ENCODE data around the gene CAPN12.
"Not testable (repeated sequence)": the region's sequence is repeated elsewhere in the genome, so short reads cannot be mapped to it uniquely, and the experiment has no call there.

GRCh38 chr19:38770949-38771275 lies 26.6 kb upstream of the CAPN12 start:
- not testable (repeated sequence) for TF ChIP-seq CTCF (conservative IDR thresholded peaks at IDR 0.05; ENCODE audit: low read depth in 2 of 2); POLR2AphosphoS5 (IDR thresholded peaks at IDR 0.05; ENCODE audit: low read depth); REST (IDR thresholded peaks at IDR 0.05; ENCODE audit: unreplicated experiment); EZH2 (IDR thresholded peaks at IDR 0.05; ENCODE audit: low read depth, unreplicated experiment); CREB1 (CRISPR knock-in tag; IDR thresholded peaks at IDR 0.05; ENCODE audit: low read depth); ETS1 (IDR thresholded peaks at IDR 0.05); EZH2phosphoT487 (IDR thresholded peaks at IDR 0.05; ENCODE audit: unreplicated experiment); JUNB (IDR thresholded peaks at IDR 0.05; ENCODE audit: unreplicated experiment)
